Fibroblast of pulmonary artery (primary cell): ENCODE data around the gene PARD3.

Source experiments
- DNase-seq: peaks from one replicate; pipeline ENCODE4 v3.0.0-alpha.2; 2010; ENCODE audit warnings: low read depth
- H3K4me3 ChIP-seq: replicated peaks from 2 replicates; pipeline ENCODE4 v1.5.1; 2011; ENCODE audit warnings: low read depth, mild to moderate bottlenecking, control low read depth, low read length, moderate library complexity
- TF ChIP-seq, protein P1 (sequence below): IDR thresholded peaks from 2 replicates; pipeline ENCODE4 v1.5.1; 2011; ENCODE audit warnings: mild to moderate bottlenecking, control low read depth, low read length, inconsistent platforms; ENCODE audit errors: missing control alignments

Gene PARD3

DNA sequence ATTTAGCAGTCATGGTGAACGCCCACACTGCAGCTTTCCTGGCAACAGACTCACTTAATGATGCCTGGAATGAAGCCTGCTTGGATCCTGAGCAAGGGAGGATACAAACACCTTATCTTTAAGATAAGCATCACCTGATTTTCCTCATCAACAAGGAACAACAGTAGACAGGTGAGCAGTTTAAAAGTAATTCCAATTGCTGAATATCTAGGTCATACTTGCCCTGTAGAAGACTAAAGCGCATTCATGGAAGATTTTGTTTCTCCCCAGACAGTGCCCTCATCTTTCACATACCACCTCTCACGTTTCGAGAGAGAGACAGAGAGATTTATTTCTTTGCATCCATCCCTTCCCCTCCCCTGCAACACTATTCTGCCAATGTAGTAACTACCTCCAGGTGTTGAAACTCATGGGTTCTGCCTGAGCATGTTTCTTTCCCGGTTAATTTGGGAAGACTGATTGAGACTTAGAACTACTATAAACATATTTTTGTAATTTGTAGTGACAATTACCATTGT lies 660.7 kb downstream of the PARD3 start:
- TF ChIP-seq, protein P1, sequence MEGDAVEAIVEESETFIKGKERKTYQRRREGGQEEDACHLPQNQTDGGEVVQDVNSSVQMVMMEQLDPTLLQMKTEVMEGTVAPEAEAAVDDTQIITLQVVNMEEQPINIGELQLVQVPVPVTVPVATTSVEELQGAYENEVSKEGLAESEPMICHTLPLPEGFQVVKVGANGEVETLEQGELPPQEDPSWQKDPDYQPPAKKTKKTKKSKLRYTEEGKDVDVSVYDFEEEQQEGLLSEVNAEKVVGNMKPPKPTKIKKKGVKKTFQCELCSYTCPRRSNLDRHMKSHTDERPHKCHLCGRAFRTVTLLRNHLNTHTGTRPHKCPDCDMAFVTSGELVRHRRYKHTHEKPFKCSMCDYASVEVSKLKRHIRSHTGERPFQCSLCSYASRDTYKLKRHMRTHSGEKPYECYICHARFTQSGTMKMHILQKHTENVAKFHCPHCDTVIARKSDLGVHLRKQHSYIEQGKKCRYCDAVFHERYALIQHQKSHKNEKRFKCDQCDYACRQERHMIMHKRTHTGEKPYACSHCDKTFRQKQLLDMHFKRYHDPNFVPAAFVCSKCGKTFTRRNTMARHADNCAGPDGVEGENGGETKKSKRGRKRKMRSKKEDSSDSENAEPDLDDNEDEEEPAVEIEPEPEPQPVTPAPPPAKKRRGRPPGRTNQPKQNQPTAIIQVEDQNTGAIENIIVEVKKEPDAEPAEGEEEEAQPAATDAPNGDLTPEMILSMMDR: no peak
- no peak for DNase-seq
- H3K4me3 ChIP-seq: no peak overlapping the region

DNA sequence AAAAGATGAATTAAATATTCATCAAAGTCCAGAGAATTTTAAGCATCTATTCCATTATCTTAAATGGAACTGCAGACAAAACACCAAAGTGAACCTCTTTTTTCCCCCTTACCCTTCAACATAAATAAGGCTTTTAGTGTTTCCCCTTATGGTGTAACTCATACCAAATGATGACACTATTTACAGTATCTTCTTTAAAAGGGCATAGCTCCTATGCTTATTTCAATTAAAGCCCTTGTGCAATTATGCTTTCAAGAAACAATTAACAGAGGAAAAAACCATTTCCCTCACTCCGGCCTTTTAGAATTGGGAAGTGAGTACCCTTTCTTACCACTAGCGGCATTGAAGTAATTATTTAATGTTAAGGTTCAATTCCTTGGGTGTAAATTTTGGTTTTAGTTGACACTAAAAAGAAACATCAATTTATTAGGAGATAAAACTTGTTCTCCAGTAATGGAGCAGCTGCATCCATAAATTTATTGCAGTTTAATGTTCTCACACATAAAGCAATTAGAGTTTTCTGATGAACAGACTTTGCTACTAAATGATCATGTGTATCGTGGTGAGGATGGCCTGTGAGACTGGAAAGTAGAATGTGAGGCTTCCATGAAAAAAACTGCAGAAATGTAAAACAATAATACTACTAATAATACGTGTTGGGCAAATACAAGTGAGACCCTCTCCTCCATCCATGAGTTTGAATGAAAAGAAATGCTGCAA lies 661.3 kb downstream of the PARD3 start:
- TF ChIP-seq, protein P1: no peak
- no peak for DNase-seq
- H3K4me3 ChIP-seq: no peak overlapping the region

DNA sequence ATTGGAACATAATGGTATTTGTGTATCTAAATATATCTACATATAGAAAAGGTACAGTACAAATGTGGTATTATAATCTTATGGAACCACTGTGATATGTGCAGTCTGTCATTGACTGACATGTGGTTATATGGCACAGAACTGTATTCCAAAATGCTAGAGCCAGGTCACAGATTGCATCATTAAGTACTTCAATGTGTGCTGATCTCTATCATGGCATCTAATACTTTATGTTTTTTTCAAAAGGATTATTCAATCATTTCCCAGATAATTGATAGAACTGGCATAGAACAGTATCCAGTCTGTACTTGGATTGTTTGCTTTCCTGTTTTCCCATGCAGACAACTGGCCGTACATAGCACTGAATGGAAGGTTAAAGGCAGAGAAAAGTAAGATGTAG lies 662.7 kb downstream of the PARD3 start:
- no peak overlapping the region for H3K4me3 ChIP-seq
- TF ChIP-seq, protein P1: no peak
- no peak for DNase-seq

DNA sequence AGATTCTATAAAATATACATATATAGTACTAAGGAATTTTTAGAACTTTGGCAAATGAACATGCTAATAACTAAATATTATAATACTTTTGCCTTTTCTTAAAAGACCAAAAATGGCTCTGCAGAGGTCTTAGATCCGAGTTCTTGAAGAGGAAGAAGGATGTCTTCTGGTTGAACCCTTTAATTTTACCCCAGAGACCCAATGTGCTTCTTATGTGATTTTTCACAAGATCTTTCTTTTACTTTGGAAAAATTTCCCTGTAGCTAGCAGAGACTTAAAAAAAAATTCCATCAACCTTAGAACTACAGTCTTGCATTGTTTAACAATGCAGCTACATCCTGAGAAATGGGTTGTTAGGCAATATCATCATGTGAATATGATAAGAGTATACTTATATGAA lies 663.2 kb downstream of the PARD3 start:
- H3K4me3 ChIP-seq: no peak overlapping the region
- peak; percentile 39 for DNase-seq
- TF ChIP-seq, protein P1: no peak

DNA sequence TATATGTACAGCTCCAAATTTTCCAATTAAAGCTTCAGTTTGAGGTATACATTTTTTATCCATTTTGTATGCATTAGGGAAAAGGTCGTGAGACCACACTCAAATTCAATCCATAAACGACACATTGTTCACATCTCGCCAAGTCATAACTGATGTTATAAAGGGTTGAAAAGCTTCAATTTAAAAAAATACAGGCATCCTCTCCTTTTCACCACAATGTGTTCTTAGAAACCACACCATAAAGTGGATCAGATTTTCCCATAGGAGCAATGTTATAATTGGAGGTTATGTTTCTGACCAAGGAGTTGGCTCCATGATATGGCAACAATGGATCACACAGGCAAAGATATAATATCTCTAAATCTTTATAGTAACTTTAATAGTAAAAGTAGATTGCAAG lies 663.6 kb downstream of the PARD3 start:
- TF ChIP-seq, protein P1: no peak
- H3K4me3 ChIP-seq: no peak overlapping the region
- no peak for DNase-seq

DNA sequence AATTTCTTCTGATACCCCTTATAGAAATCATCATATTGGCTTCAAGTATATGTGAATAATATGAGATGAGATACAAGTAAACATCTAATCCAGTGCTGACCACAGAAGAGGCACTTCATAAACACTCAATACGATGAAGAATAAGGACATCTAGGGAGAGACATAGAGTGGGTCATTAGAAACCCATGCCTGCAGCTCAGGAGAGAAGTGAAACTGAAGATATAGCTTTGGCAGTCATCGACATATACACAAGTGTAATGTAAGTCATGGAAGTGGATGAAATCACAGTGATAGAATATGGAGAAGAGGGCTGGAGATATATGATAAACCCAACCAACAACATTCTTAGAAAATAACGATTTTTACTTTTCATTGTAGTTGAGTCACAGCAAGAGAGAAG lies 665.0 kb downstream of the PARD3 start:
- no peak overlapping the region for H3K4me3 ChIP-seq
- TF ChIP-seq, protein P1: no peak
- DNase-seq: no peak

DNA sequence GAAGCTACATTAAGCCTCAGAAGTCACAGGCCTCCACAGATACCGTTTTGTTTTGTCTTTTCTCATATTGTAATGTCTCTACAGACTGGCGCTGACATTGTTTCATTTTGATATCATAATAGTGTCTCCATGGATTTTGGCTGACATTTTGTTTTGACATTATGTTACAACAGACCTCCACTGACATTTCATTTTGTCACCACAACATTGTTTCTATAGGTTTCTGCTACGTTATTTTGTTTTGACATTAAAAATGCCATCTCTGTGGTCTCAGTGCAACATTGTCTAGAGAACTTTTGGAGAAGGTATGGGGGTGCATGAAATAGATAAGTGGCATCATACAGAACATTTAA lies 666.8 kb downstream of the PARD3 start:
- TF ChIP-seq, protein P1: no peak
- H3K4me3 ChIP-seq: no peak overlapping the region
- DNase-seq: no peak
